ENCODE data around the gene OR2M2. TPM values are rescaled to one million over a fixed set of nuclear protein-coding genes. Genes with fewer than 3 reads are reported as not detected.

The OR2M2 gene
- total and polyA plus RNA-seq, 4 donors, result not detected

DNA sequence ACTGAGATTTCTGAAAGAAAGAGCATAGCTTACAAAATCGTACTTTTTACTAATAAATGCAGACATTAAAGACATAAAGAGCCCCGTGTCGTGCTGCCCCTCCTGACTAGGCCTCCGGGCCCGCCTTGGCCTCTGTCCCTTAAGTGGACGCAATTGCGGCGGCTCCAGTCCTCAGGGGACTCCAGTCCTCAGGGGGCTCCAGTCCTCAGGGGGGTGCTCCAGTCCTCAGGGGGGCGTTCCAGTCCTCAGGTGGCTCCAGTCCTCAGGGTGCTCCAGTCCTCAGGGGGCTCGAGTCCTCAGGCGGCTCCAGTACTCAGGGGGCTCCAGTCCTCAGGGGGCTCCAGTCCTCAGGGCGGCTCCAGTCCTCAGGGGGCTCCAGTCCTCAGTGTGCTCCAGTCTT is 10.6 kb upstream of the OR2M2 start:
- intact Hi-C loops (cut with DNase I), result no loop called here
- Histone ChIP-seq H3K36me3 (ENCODE audit: control insufficient read depth in 1 of 2, insufficient read depth in 2 of 2, low read length in 1 of 2) (no peaks in the 10 kb centered on the region), H3K4me1 (ENCODE audit: control insufficient read depth in 1 of 2, insufficient read depth in 2 of 2, low read length in 2 of 2) (no peaks in the 10 kb centered on the region), H3K27ac (ENCODE audit: low read depth in 1 of 2, low read length in 2 of 2) (no peak overlapping the region), H3K9me3 (ENCODE audit: control insufficient read depth, low read length) (no peaks in the 10 kb centered on the region), H3K27me3 (ENCODE audit: control insufficient read depth in 1 of 2, insufficient read depth in 2 of 2, low read length in 1 of 2) (no peaks in the 10 kb centered on the region), H3K4me3 (ENCODE audit: low read length in 2 of 2) (no peak overlapping the region)
- ATAC-seq (ENCODE audit: low FRiP score) (no peak), DNase-seq (no peak)
- WGBS, 2 donors, result 84 to 88% methylated on average over 12 of the region's 12 CpGs

DNA sequence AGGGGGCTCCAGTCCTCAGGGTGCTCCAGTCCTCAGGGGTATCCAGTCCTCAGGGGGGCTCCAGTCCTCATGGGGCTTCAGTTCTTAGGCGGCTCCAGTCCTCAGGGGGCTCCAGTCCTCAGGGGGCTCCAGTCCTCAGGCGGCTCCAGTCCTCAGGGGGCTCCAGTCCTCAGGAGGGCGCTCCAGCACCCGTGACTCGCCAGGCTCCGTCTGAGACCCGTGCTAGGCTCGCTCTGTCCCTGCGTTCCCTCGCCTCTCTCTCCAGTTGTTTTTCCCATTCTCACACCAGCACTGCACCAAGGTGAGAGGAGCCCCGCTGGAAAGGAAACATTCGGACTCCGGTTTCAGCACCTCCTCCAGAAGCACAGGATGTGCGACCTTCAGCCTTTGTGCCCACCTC is 9.4 kb upstream of the OR2M2 start:
- ATAC-seq (ENCODE audit: low FRiP score) (no peak), DNase-seq (no peak)
- no peaks in the 10 kb centered on the region for H3K36me3 ChIP-seq (ENCODE audit: control insufficient read depth in 1 of 2, insufficient read depth in 2 of 2, low read length in 1 of 2)
- no peaks in the 10 kb centered on the region for H3K4me1 ChIP-seq (ENCODE audit: control insufficient read depth in 1 of 2, insufficient read depth in 2 of 2, low read length in 2 of 2)
- 90 to 92% methylated on average over 14 of the region's 14 CpGs for WGBS, 2 donors
- no peaks in the 10 kb centered on the region for H3K27me3 ChIP-seq (ENCODE audit: control insufficient read depth in 1 of 2, insufficient read depth in 2 of 2, low read length in 1 of 2)
- intact Hi-C loops (cut with DNase I), result no loop called here
- no peak overlapping the region for H3K4me3 ChIP-seq (ENCODE audit: low read length in 2 of 2)
- no peak overlapping the region for H3K27ac ChIP-seq (ENCODE audit: low read depth in 1 of 2, low read length in 2 of 2)
- no peaks in the 10 kb centered on the region for H3K9me3 ChIP-seq (ENCODE audit: control insufficient read depth, low read length)

DNA sequence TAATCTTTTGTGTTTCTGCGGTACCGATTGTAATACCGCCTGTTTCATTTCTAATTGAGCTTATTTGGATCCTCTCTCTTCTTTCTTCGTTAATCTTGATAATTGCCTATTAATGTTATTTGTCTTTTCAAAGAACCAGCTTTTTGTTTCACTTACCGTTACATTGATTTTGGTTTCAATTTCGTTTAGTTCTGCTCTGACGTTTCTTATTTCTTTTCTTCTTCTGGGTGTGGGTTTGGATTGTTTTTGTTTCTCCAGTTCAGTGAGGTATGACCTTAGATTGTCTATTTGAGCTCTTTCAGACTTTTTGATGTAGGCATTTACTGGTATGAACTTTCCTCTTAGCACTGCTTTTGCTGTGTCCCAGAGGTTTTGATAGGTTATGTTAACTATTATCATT is 9.4 kb downstream of the OR2M2 start:
- H3K27me3 ChIP-seq (ENCODE audit: control insufficient read depth in 1 of 2, insufficient read depth in 2 of 2, low read length in 1 of 2), result peaks cover 0 to 2% of the 10 kb centered on the region in 2 donors
- H3K27ac ChIP-seq (ENCODE audit: low read depth in 1 of 2, low read length in 2 of 2), result no peak overlapping the region
- DNase-seq (no peak), ATAC-seq (ENCODE audit: low FRiP score) (no peak)
- 60 to 76% methylated on average over 7 of the region's 7 CpGs for WGBS, 2 donors
- no peaks in the 10 kb centered on the region for H3K4me1 ChIP-seq (ENCODE audit: control insufficient read depth in 1 of 2, insufficient read depth in 2 of 2, low read length in 2 of 2)
- no peaks in the 10 kb centered on the region for H3K36me3 ChIP-seq (ENCODE audit: control insufficient read depth in 1 of 2, insufficient read depth in 2 of 2, low read length in 1 of 2)
- intact Hi-C loops (cut with DNase I), result no loop called here
- peaks cover 1% of the 10 kb centered on the region for H3K9me3 ChIP-seq (ENCODE audit: control insufficient read depth, low read length)
- H3K4me3 ChIP-seq (ENCODE audit: low read length in 2 of 2), result no peak overlapping the region

DNA sequence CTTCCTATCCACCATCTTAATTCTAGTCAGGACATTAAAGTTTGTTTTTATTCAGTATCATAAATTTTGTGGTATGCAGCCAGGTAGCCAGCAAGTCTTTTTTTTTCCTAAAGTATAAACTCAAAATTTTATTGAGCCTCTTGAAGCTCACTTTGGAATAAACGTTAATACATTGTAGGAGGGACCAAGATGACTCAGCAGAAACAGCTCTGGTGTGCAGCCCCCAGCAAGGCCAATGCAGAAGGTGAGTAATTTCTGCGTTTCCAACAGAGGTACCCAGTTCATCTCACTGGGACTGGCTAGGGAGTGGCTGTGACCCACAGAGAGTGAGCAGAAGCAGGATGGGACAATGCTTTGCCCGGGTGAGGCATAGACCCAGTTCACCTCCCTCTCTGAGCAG is 12.7 kb downstream of the OR2M2 start:
- H3K4me1 ChIP-seq (ENCODE audit: control insufficient read depth in 1 of 2, insufficient read depth in 2 of 2, low read length in 2 of 2), result no peaks in the 10 kb centered on the region
- H3K27me3 ChIP-seq (ENCODE audit: control insufficient read depth in 1 of 2, insufficient read depth in 2 of 2, low read length in 1 of 2), result peaks cover 0 to 2% of the 10 kb centered on the region in 2 donors
- H3K36me3 ChIP-seq (ENCODE audit: control insufficient read depth in 1 of 2, insufficient read depth in 2 of 2, low read length in 1 of 2), result no peaks in the 10 kb centered on the region
- peaks cover 1% of the 10 kb centered on the region for H3K9me3 ChIP-seq (ENCODE audit: control insufficient read depth, low read length)
- intact Hi-C loops (cut with DNase I), result no loop called here
- H3K4me3 ChIP-seq (ENCODE audit: low read length in 2 of 2), result no peak overlapping the region
- H3K27ac ChIP-seq (ENCODE audit: low read depth in 1 of 2, low read length in 2 of 2), result no peak overlapping the region
- WGBS, 2 donors, result 67 to 68% methylated on average over 3 of the region's 3 CpGs
- no peak for DNase-seq
- no peak for ATAC-seq (ENCODE audit: low FRiP score)

DNA sequence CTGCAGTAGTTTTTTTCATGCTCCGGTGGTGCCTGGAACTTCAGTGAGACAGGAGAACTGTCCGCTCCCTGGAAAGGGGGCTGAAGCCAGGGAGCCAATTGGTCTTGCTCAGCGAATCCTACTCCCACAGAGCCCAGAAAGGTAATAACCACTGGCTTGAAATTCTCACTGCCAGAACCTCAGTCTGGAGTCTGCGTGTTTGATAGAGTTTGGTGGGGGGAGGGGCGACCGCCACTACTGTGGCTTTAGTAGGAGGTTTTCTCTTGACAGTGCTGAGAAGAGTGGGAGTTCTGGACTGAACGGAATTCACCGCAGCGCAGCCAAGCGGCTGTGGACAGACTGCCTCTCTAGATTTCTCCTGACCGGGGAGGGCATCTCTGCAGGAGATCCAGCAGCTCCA is 14.4 kb downstream of the OR2M2 start:
- no peak overlapping the region for H3K27ac ChIP-seq (ENCODE audit: low read depth in 1 of 2, low read length in 2 of 2)

DNA sequence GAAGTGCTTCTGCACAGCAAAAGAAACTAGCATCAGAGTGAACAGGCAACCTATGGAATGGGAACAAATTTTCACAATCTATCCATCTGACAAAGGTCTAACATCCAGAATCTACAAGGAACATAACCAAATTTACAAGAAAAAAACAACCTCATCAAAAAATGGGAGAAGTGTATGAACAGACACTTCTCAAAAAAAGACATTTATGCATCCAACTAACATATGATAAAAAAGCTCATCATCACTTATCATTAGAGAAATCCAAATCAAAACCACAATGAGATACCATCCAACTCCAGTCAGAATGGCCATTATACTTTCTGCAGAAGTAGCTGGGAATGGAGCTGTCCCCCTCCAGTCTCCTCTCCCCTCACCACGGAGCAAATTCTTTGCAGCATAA is 19.5 kb downstream of the OR2M2 start:
- H3K4me3 ChIP-seq (ENCODE audit: low read length in 2 of 2), result no peak overlapping the region
- DNase-seq (no peak), ATAC-seq (ENCODE audit: low FRiP score) (no peak)
- intact Hi-C loops (cut with DNase I), result no loop called here
- no peak overlapping the region for H3K27ac ChIP-seq (ENCODE audit: low read depth in 1 of 2, low read length in 2 of 2)
- H3K36me3 ChIP-seq (ENCODE audit: control insufficient read depth in 1 of 2, insufficient read depth in 2 of 2, low read length in 1 of 2), result no peaks in the 10 kb centered on the region
- H3K4me1 ChIP-seq (ENCODE audit: control insufficient read depth in 1 of 2, insufficient read depth in 2 of 2, low read length in 2 of 2), result no peaks in the 10 kb centered on the region
- no peaks in the 10 kb centered on the region for H3K9me3 ChIP-seq (ENCODE audit: control insufficient read depth, low read length)
- no peaks in the 10 kb centered on the region for H3K27me3 ChIP-seq (ENCODE audit: control insufficient read depth in 1 of 2, insufficient read depth in 2 of 2, low read length in 1 of 2)
- 49 to 61% methylated on average over 1 of the region's 1 CpG for WGBS, 2 donors

More for the DNA sequence above, 14.4 kb downstream of the OR2M2 start:
- peaks cover 1% of the 10 kb centered on the region for H3K9me3 ChIP-seq (ENCODE audit: control insufficient read depth, low read length)
- intact Hi-C loops (cut with DNase I), result no loop called here
- WGBS, 2 donors, result 37 to 55% methylated on average over 11 of the region's 11 CpGs
- ATAC-seq (ENCODE audit: low FRiP score), result no peak
- no peaks in the 10 kb centered on the region for H3K4me1 ChIP-seq (ENCODE audit: control insufficient read depth in 1 of 2, insufficient read depth in 2 of 2, low read length in 2 of 2)
- H3K4me3 ChIP-seq (ENCODE audit: low read length in 2 of 2), result no peak overlapping the region
- DNase-seq, result no peak
- no peaks in the 10 kb centered on the region for H3K36me3 ChIP-seq (ENCODE audit: control insufficient read depth in 1 of 2, insufficient read depth in 2 of 2, low read length in 1 of 2)
- H3K27me3 ChIP-seq (ENCODE audit: control insufficient read depth in 1 of 2, insufficient read depth in 2 of 2, low read length in 1 of 2), result peaks cover 0 to 2% of the 10 kb centered on the region in 2 donors

DNA sequence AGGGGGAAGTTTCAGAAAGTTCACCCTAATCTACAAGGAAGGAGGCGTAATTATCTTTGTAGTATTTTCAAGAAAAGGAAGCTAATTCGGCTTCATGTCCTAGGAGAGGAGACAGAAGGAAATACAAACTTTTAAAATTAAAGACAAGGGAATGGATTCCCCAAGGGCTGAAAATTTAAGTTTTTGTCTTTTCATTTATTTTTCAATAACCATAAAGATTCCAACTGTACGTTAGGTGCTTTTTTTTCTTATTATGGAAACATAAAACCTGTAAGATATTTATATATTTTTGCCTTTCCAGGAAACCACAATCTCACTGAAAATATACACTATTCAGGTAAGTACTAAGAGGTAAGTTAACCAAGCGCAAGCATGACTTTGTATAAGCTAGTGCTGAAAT is 22.3 kb downstream of the OR2M2 start, which contains the start of gene OR2M3:
OR2M3 (plus strand) TSS at position 301 of the 400 bp plus-strand sequence. CDS start 5,803 bp downstream, outside the sequence.
- intact Hi-C loops (cut with DNase I), result no loop called here
- Histone ChIP-seq H3K4me3 (ENCODE audit: low read length in 2 of 2) (no peak within 1 kb of the TSS), H3K36me3 (ENCODE audit: control insufficient read depth in 1 of 2, insufficient read depth in 2 of 2, low read length in 1 of 2) (no peaks in the 10 kb centered on the region), H3K27ac (ENCODE audit: low read depth in 1 of 2, low read length in 2 of 2) (no peak within 1 kb of the TSS), H3K27me3 (ENCODE audit: control insufficient read depth in 1 of 2, insufficient read depth in 2 of 2, low read length in 1 of 2) (no peaks in the 10 kb centered on the region), H3K9me3 (ENCODE audit: control insufficient read depth, low read length) (no peaks in the 10 kb centered on the region), H3K4me1 (ENCODE audit: control insufficient read depth in 1 of 2, insufficient read depth in 2 of 2, low read length in 2 of 2) (no peaks in the 10 kb centered on the region)
- ATAC-seq (ENCODE audit: low FRiP score), result no peak
- 54 to 70% methylated on average over 4 of the region's 4 CpGs for WGBS, 2 donors
- no peak for DNase-seq

DNA sequence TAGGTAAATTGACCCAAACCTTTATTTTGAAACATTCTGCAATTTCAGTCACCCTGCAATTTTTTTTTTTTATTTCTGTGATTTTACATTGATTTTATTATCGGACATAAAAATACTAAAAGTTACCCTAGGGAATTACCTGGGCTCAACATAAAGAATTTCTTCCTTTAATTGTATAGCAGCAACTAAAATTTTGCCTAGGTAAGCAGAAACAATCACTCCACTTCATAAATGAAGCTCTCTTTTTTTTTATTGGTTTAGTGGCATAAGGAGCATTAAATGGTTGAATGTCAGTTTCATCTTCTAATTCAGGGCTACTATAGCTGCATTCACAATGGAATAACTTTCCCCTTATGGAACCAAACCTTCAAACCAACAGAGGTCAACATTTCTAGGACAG is 41.3 kb downstream of the OR2M2 start:
- no peaks in the 10 kb centered on the region for H3K27me3 ChIP-seq (ENCODE audit: control insufficient read depth in 1 of 2, insufficient read depth in 2 of 2, low read length in 1 of 2)
- no peaks in the 10 kb centered on the region for H3K4me1 ChIP-seq (ENCODE audit: control insufficient read depth in 1 of 2, insufficient read depth in 2 of 2, low read length in 2 of 2)
- no peak for DNase-seq
- H3K27ac ChIP-seq (ENCODE audit: low read depth in 1 of 2, low read length in 2 of 2), result no peak overlapping the region
- peaks cover 2% of the 10 kb centered on the region for H3K9me3 ChIP-seq (ENCODE audit: control insufficient read depth, low read length)
- H3K36me3 ChIP-seq (ENCODE audit: control insufficient read depth in 1 of 2, insufficient read depth in 2 of 2, low read length in 1 of 2), result no peaks in the 10 kb centered on the region
- no peak overlapping the region for H3K4me3 ChIP-seq (ENCODE audit: low read length in 2 of 2)
- WGBS, 2 donors, result 91 to 94% methylated on average over 1 of the region's 1 CpG
- intact Hi-C loops (cut with DNase I), result no loop called here
- ATAC-seq (ENCODE audit: low FRiP score), result no peak

DNA sequence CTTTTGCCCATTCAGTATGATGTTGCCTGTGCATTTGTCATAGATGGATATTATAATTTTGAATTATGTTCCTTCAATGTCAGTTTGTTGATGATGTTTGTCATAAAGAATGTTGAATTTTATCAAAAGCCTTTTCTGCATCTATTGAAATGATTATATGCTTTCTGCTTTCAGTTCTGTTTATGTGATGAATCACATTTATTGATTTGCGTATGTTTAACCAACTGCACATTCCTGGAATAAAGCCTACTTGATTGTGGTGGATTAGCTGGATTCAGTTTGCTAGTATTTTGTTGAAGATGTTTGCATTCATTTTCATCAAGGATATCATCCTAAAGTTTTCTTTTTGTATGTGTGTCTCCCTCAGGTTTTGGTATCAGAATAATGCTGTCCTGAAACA is 50.9 kb downstream of the OR2M2 start:
- Histone ChIP-seq H3K4me3 (ENCODE audit: low read length in 2 of 2) (no peak overlapping the region), H3K27me3 (ENCODE audit: control insufficient read depth in 1 of 2, insufficient read depth in 2 of 2, low read length in 1 of 2) (no peaks in the 10 kb centered on the region), H3K9me3 (ENCODE audit: control insufficient read depth, low read length) (no peaks in the 10 kb centered on the region), H3K27ac (ENCODE audit: low read depth in 1 of 2, low read length in 2 of 2) (no peak overlapping the region), H3K36me3 (ENCODE audit: control insufficient read depth in 1 of 2, insufficient read depth in 2 of 2, low read length in 1 of 2) (no peaks in the 10 kb centered on the region), H3K4me1 (ENCODE audit: control insufficient read depth in 1 of 2, insufficient read depth in 2 of 2, low read length in 2 of 2) (no peaks in the 10 kb centered on the region)
- no peak for DNase-seq
- intact Hi-C loops (cut with DNase I), result no loop called here
- no peak for ATAC-seq (ENCODE audit: low FRiP score)
- WGBS, 2 donors, result 79 to 86% methylated on average over 1 of the region's 1 CpG
